Right lobe of liver (tissue), 4 donors: Measurements from ENCODE around the gene UMOD.

Source experiments
- POLR2A ChIP-seq: fragments of 450-650 bp; IDR thresholded peaks from one replicate; pipeline ENCODE4 v1.6.1; 2017; ENCODE audit warnings: antibody characterized with exemption, mild to moderate bottlenecking
- TF ChIP-seq, protein P1 (sequence below), 4 donors: fragments of 200-600 bp in 3 of 4; fragments of 450-650 bp in 1 of 4; IDR thresholded peaks; one replicate each; pipeline versions ENCODE4 v1.5.1 to v1.8.0; 2016 to 2022; ENCODE audit warnings: antibody characterized with exemption in 4 of 4, mild to moderate bottlenecking in 2 of 4
- donor health status: DM: no; HTN: no; CAD: no.
- donor health status: DM: no; HTN: no; CAD: no.
- donor health status: DM: no; HTN: yes; CAD: no.

DNA sequence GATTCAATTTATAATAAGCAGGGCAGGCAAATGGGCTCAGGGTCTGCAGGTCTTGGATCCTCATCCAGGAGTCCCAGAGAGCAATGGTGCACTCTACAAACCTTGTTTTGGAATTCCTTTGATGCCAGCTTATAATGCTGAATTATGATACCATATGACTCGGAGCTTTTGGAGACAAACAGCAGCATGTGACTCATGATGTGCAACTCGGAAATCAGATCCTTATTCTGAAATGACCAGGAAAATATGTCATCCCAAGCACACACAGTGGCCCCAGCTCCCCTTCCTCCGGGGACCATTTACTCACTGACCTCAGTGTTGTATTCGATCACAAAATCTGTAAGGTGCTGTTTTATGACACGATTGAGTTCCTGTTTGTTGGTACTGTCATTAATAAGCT is 20.2 kb upstream of the UMOD start:
- TF ChIP-seq, protein P1, sequence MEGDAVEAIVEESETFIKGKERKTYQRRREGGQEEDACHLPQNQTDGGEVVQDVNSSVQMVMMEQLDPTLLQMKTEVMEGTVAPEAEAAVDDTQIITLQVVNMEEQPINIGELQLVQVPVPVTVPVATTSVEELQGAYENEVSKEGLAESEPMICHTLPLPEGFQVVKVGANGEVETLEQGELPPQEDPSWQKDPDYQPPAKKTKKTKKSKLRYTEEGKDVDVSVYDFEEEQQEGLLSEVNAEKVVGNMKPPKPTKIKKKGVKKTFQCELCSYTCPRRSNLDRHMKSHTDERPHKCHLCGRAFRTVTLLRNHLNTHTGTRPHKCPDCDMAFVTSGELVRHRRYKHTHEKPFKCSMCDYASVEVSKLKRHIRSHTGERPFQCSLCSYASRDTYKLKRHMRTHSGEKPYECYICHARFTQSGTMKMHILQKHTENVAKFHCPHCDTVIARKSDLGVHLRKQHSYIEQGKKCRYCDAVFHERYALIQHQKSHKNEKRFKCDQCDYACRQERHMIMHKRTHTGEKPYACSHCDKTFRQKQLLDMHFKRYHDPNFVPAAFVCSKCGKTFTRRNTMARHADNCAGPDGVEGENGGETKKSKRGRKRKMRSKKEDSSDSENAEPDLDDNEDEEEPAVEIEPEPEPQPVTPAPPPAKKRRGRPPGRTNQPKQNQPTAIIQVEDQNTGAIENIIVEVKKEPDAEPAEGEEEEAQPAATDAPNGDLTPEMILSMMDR (IDR thresholded peaks at IDR 0.05), result no peak
- TF ChIP-seq POLR2A, result no peak
